Fibroblast of mammary gland (primary cell): ENCODE measurements around the gene ADPRS.

Experiments
- DNase-seq: peaks from one replicate; pipeline ENCODE4 v3.0.0-alpha.2; 2010; ENCODE audit warnings: low read depth
- H3K4me3 ChIP-seq: 2 replicates; pipeline ENCODE4 v1.5.1; 2011; ENCODE audit warnings: low read depth, mild to moderate bottlenecking, low read length, moderate library complexity; ENCODE audit not compliant: control insufficient read depth
- TF ChIP-seq, protein P1 (sequence below): conservative IDR thresholded peaks from 2 replicates; pipeline ENCODE4 v1.5.1; 2011; ENCODE audit warnings: low read depth, low read length, inconsistent platforms; ENCODE audit not compliant: control insufficient read depth, insufficient read depth

Gene ADPRS

DNA sequence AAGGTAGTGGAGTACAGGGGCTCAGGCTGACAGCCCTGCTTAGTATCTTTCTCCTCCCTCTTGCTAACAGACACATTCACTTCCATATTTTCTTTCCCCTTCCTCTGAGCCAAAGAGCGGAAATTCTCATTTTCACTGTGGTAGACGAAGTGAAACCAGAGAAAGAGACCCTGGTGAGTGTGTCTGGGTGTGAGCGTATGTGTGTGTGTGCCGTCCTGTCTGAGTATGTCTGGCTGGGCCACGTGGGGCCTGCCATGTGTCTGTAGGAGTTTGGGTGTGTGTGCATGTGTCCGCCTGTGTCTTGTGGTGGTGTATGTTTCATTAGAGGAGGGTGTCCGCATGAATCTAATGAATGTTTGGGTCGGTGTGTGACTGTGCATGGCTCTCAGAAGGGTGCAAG, 34.7 kb downstream of the ADPRS start:
- TF ChIP-seq, protein P1, sequence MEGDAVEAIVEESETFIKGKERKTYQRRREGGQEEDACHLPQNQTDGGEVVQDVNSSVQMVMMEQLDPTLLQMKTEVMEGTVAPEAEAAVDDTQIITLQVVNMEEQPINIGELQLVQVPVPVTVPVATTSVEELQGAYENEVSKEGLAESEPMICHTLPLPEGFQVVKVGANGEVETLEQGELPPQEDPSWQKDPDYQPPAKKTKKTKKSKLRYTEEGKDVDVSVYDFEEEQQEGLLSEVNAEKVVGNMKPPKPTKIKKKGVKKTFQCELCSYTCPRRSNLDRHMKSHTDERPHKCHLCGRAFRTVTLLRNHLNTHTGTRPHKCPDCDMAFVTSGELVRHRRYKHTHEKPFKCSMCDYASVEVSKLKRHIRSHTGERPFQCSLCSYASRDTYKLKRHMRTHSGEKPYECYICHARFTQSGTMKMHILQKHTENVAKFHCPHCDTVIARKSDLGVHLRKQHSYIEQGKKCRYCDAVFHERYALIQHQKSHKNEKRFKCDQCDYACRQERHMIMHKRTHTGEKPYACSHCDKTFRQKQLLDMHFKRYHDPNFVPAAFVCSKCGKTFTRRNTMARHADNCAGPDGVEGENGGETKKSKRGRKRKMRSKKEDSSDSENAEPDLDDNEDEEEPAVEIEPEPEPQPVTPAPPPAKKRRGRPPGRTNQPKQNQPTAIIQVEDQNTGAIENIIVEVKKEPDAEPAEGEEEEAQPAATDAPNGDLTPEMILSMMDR = no peak
- no peak overlapping the region for H3K4me3 ChIP-seq
- DNase-seq = no peak

DNA sequence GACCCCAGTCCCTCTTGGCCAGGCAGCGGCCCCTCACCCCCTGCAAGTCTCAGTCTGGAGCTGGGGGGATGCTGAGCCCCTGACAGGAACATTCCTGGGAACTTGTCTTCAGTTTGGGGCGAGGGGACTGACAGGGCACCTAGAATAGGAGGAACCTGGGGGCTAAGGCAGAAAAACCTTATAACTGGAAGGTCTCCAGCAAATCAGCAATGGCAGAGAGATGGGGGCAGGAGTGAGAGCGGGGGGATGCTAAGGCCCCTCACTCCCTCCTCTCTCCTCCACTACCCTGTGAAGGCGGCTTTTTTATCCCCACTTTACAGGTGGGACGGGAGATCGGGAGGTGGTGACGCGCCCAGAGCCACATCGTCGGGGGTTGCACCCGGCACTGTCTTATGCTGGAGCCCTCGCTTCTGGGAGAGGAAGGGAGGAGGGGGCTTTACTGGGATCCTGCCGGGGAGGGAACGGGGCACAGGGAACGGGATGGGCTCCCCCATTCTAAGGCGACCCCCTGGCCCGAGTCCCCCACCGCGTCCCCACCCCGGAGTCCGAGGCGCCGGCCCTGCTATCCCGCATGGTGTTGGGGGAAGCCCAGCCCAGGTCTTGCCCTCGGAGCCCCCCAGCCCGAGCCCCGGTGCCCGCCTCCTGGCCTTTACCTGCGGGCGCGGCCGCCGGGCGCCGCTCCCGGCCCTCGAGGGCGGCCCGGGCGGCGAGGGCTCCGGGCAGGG, 35.9 kb downstream of the ADPRS start:
- no peak for DNase-seq
- TF ChIP-seq, protein P1 = no peak
- H3K4me3 ChIP-seq = no peak overlapping the region

DNA sequence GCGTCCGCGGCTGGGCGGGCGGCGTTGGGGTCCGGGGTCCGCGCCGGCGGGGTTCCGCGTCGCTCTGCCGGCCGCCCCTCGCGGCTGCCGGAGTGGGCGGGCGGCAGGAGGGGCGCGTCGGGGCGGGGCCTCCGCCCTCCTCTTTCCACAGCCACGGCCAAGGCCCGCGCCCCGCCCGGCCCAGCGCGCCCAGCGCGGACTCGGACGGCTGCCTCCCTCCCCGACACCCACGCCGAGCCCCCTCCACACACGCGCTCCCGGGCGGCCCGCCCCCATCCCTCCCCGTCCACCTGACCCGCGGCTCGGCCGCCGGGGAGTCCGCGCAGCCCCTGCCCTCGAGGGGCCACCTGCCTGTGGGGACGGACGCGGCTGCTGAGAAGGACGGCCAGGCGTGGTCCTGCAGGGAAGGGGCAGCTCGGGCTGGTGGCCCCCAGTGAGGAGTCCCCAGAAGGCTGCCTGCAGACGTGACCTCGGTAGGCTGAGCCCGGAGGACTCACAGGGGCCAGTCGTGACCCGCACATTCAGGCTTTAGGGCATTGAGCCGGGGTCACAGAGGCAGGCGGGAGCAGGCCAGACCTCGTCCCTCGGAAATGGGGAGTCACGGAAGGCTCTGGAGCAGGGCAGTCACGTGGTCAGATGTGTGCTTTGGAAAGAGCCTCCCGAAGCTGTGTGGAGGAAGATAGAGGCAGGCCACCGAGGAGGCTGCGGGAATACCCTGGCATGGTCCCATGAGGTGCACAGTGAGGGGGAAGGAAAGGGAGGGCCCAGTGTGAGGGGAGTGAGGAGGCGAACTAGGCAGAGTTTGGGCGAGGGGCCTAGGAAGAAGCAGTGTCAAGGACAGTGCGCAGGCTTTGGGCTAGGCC, 36.7 kb downstream of the ADPRS start, which contains the start of gene COL8A2:
TSS of gene COL8A2 (minus strand) at position 94 of the 863 bp plus-strand sequence. CDS start 24,980 bp downstream, outside the sequence.
- no peak within 1 kb of the TSS for H3K4me3 ChIP-seq
- DNase-seq = no peak
- TF ChIP-seq, protein P1 = no peak

DNA sequence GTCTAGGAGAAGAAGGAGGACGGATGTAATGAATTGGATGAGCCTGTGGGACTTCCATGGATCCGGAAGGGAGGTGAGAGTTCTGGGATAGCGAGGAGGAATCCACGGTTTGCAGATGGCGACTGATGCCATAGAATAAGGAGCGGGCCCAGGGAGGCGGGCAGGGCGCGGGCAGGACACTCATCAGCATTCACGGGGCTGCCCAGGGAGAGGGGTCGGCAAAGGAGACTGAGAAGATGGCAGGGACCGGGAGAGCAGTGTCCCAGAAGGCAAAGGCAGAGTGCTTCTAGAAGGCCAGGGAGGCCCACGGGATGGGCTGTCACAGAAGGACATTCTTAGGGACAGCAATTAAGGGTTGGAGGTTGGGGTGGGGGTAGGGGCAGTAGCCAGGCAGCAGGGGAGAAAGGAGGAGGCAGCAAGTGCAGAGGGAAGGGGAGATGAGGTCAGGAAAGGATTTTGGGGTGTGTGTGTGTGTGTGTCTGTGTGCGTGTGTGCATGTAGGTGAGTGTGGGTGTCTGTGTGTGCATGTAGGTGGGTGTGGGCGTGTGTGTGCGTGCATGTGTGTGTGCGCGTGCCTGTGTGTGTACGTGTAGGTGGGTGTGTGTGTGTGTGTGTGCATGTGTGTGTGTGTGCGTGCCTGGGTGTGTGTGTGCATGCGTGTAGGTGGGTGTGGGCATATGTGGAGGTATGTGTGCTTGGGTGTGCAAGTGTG, 37.5 kb downstream of the ADPRS start:
- H3K4me3 ChIP-seq = no peak overlapping the region
- TF ChIP-seq, protein P1 = no peak
- DNase-seq = no peak

DNA sequence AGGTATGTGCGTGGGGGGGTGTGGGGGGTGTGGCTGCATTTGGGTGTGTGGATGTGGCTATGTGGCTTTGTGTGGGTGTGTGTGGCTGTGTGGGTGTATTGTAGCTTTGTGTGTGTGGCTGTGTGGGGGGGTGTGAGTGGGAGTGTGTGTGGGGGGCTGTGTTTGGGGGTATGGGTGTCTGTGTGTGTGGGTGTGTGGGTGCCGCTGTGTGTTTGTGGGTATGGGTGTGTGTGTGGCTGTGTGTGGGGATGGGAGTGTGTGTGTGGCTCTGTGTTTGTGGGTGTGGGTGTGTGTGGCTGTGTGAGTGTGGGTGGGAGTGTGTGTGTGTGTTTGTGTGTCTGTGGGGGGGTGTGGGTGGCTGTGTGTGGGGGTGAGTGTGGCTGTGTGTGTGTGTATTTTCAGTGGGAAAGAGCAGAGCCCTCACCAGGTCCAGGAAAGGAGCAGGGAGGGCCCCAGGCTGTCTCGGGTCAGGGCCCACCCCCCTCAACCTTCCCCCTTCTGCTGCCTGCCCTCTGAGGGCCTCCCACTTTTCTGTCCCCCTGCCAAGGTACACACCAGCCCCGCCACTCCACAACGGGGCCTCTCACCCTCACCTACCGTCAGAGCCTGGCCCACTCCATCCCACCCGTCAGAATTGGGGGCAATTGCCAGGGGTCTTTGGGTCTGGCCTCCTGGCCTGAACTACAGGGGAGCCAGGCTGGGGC, 38.3 kb downstream of the ADPRS start:
- DNase-seq = no peak
- TF ChIP-seq, protein P1 = no peak
- no peak overlapping the region for H3K4me3 ChIP-seq
